Activated T-cell treated with anti-CD3 and anti-CD28 coated beads, Interleukin-2, amount 50 U/mL, for 24 hours (primary cell): ENCODE data around the gene AGBL2.
"Not testable (repeated sequence)": the region's sequence is repeated elsewhere in the genome, so short reads cannot be mapped to it uniquely, and the experiment has no call there.

Experiments
- DNase-seq: peaks from one replicate; pipeline ENCODE4 v3.0.0-alpha.2; 2020
- H3K27ac Mint-ChIP-seq: 2 replicates; pipeline ENCODE4 v1.8.0; 2020; ENCODE audit warnings: mild to moderate bottlenecking, mixed read lengths
- H3K27me3 Mint-ChIP-seq: 2 replicates; pipeline ENCODE4 v1.8.0; 2020; ENCODE audit warnings: mixed read lengths
- H3K36me3 Mint-ChIP-seq: 2 replicates; pipeline ENCODE4 v1.8.0; 2020; ENCODE audit warnings: low read depth, mixed read lengths
- H3K4me1 Mint-ChIP-seq: 2 replicates; pipeline ENCODE4 v1.8.0; 2020; ENCODE audit warnings: low read depth, mixed read lengths
- H3K4me3 Mint-ChIP-seq: 2 replicates; pipeline ENCODE4 v1.8.0; 2020; ENCODE audit warnings: mild to moderate bottlenecking, moderate library complexity, mixed read lengths
- H3K9me3 Mint-ChIP-seq: 2 replicates; pipeline ENCODE4 v1.8.0; 2020; ENCODE audit warnings: mixed read lengths

AGBL2 gene

GRCh38 chr11:47714554-47715081 lies 551 bp downstream of the AGBL2 start:
- H3K4me1 Mint-ChIP-seq = peaks cover 30% of the 10 kb centered on the region
- H3K9me3 Mint-ChIP-seq = no peaks in the 10 kb centered on the region
- H3K36me3 Mint-ChIP-seq = peaks cover 46% of the 10 kb centered on the region
- peak; percentile 51 for DNase-seq
- H3K27me3 Mint-ChIP-seq = no peaks in the 10 kb centered on the region
- H3K4me3 Mint-ChIP-seq = peak overlapping the region; percentile 89
- H3K27ac Mint-ChIP-seq = peak overlapping the region; percentile 98

- no peaks in the 10 kb centered on the region for H3K27me3 Mint-ChIP-seq
- peaks cover 27% of the 10 kb centered on the region for H3K36me3 Mint-ChIP-seq
- no peaks in the 10 kb centered on the region for H3K9me3 Mint-ChIP-seq
- no peak overlapping the region for H3K27ac Mint-ChIP-seq
- H3K4me1 Mint-ChIP-seq = peaks cover 30% of the 10 kb centered on the region
- no peak overlapping the region for H3K4me3 Mint-ChIP-seq
- no peak for DNase-seq
Observed at GRCh38 chr11:47711816-47712215, 3.4 kb downstream of the AGBL2 start.

GRCh38 chr11:47711225-47711624 lies 3.9 kb downstream of the AGBL2 start:
- H3K27me3 Mint-ChIP-seq = no peaks in the 10 kb centered on the region
- H3K27ac Mint-ChIP-seq = peak overlapping the region; percentile 14
- H3K36me3 Mint-ChIP-seq = peaks cover 21% of the 10 kb centered on the region
- no peak overlapping the region for H3K4me3 Mint-ChIP-seq
- H3K9me3 Mint-ChIP-seq = no peaks in the 10 kb centered on the region
- H3K4me1 Mint-ChIP-seq = peaks cover 30% of the 10 kb centered on the region
- DNase-seq = no peak

DNA sequence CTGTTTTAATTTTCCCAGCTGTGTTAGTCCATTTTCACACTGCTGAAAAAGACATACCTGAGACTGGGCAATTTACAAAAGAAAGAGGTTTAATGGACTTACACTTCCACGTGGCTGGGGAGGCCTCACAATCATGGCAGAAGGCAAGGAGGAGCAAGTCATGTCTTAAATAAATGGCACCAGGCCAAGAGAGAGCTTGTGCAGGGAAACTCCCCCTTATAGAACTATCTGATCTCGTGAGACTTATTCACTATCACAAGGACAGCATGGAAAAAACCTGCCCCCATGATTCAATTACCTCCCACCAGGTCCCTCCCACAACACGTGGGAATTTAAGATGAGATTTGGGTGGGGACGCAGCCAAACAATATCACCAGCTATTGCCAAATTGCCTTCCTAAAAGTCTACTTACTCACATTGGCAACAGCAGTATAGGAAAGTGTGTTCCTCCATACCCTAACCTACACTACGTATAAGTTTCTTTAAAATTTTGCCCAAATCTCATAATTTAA lies 7.8 kb downstream of the AGBL2 start:
- not testable (repeated sequence) for H3K36me3 Mint-ChIP-seq, DNase-seq, H3K9me3 Mint-ChIP-seq

DNA sequence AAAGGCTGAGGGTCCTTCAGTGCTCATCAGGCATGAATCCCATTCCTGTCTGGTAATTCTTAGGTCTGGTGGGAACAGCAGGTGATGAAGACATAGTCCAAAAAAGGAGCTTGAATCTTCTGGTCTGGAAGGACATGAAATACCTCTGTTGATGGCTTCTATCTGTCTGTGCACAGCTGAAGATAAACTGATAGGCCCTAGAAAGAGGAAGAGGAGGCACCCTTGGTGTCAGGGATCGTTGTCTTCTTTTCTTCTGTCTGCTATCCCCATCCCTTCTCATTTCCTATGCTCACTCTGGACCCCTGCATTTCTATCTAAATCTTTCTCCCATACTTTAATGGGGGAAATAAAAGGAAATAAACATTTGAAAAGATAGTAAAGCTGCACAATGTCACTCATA lies 9.4 kb downstream of the AGBL2 start:
- no peak overlapping the region for H3K27ac Mint-ChIP-seq
- no peak for DNase-seq
- H3K27me3 Mint-ChIP-seq = no peaks in the 10 kb centered on the region
- H3K4me3 Mint-ChIP-seq = no peak overlapping the region
- H3K4me1 Mint-ChIP-seq = peaks cover 8% of the 10 kb centered on the region
- H3K9me3 Mint-ChIP-seq = no peaks in the 10 kb centered on the region
- H3K36me3 Mint-ChIP-seq = peaks cover 8% of the 10 kb centered on the region

More for the DNA sequence above, 7.8 kb downstream of the AGBL2 start:
- not testable (repeated sequence) for H3K4me1 Mint-ChIP-seq, H3K27me3 Mint-ChIP-seq, H3K27ac Mint-ChIP-seq, H3K4me3 Mint-ChIP-seq

DNA sequence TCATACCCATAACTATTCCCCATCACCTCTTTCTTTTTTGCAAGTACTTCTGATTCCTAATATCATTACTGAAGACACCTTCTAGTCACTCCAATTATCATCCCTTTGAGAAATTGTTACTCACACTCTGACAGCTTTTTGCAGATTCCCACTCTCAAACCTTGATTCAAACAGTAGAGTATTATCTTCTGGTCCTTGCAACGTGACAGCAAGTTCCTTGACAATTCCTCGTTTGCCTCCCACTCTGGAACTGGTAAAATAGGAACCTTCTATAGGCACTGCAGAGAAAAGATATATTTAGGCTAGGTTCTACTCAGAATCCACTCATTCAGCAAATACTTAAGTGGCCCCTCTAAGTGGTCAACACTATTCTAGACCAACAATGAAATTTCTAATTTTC lies 23.2 kb downstream of the AGBL2 start:
- no peak for DNase-seq
- Mint-ChIP-seq H3K4me3 (no peak overlapping the region), H3K27me3 (no peaks in the 10 kb centered on the region), H3K27ac (no peak overlapping the region), H3K36me3 (no peaks in the 10 kb centered on the region), H3K9me3 (no peaks in the 10 kb centered on the region), H3K4me1 (peaks cover 4% of the 10 kb centered on the region)

DNA sequence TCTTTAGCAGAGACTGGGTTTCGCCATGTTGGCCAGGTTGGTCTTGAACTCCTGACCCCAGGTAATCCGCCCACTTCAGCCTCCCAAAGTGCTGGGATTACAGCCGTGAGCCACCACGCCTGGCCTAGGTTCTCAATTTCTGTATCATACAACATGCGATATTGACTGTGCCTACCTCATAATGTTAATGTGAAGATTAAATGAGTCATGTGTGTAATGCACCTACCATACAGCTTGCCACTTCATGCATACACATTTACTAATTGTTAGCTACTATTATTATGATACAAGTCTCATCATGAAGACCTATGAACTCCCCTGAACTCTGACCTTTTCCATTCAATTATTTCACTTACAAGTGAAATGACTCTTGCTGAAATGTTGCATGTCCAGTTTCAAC lies 25.7 kb downstream of the AGBL2 start:
- Mint-ChIP-seq H3K9me3 (no peaks in the 10 kb centered on the region), H3K4me3 (no peak overlapping the region), H3K36me3 (no peaks in the 10 kb centered on the region), H3K4me1 (peaks cover 4% of the 10 kb centered on the region), H3K27ac (no peak overlapping the region), H3K27me3 (no peaks in the 10 kb centered on the region)
- DNase-seq = no peak

DNA sequence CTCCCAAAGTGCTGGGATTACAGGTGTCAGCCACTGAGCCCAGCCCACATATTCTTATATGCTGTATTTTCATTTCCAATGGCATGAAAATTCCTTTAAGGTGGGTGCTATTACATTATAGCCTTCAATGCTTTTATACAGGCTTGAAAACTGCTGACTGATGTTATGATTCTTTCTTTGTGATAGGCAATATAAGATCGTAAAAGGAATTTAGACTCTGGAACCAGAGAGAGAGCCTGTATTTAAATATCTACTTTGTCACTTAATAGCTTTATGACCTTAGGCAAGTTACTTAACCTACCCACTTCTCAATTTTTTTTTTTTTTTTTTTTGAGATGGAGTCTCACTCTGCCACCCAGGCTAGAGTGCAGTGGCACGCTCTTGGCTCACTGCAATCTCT lies 26.2 kb downstream of the AGBL2 start:
- Mint-ChIP-seq H3K4me1 (peaks cover 4% of the 10 kb centered on the region), H3K36me3 (no peaks in the 10 kb centered on the region)

DNA sequence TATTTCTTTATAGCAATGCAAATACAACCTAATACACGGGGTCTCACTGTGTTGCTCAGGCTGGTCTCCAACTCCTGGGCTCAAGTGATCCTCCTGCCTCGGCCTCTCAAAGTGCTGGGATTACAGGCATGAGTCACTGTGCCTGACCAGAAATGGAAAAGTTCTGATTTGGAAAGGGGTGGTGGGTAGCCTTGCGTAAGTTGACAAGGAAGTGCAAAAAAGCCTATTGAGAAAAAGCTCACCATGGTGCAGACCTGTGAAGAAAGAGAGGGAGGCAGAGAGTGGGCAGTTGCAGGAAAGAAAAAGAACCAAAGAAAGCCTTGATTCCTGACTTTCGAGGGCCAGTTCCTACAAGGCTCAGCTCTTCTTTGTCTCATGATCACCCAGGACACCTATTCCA lies 27.1 kb downstream of the AGBL2 start:
- H3K4me3 Mint-ChIP-seq = no peak overlapping the region
- H3K27me3 Mint-ChIP-seq = no peaks in the 10 kb centered on the region
- no peaks in the 10 kb centered on the region for H3K9me3 Mint-ChIP-seq
- no peak overlapping the region for H3K27ac Mint-ChIP-seq
- no peaks in the 10 kb centered on the region for H3K36me3 Mint-ChIP-seq
- peaks cover 4% of the 10 kb centered on the region for H3K4me1 Mint-ChIP-seq
- no peak for DNase-seq

More for the DNA sequence above, 26.2 kb downstream of the AGBL2 start:
- no peak overlapping the region for H3K4me3 Mint-ChIP-seq
- H3K27me3 Mint-ChIP-seq = no peaks in the 10 kb centered on the region
- no peak for DNase-seq
- no peaks in the 10 kb centered on the region for H3K9me3 Mint-ChIP-seq
- H3K27ac Mint-ChIP-seq = no peak overlapping the region

DNA sequence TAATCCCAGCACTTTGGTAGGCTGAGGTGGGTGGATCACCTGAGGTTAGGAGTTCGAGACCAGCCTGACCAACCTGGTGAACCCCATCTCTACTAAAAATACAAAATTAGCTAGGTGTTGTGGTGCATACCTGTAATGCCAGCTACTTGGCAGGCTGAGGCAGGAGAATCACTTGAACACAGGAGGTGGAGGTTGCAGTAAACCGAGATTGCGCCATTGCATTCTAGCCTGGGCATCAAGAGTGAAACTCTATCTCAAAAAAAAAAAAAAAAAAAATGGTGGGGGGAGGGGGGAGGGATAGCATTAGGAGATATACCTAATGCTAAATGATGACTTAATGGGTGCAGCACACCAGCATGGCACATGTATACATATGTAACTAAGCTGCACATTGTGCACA lies 28.5 kb downstream of the AGBL2 start:
- DNase-seq, H3K9me3 Mint-ChIP-seq, H3K27ac Mint-ChIP-seq, H3K36me3 Mint-ChIP-seq, H3K4me3 Mint-ChIP-seq, H3K27me3 Mint-ChIP-seq, H3K4me1 Mint-ChIP-seq: not testable (repeated sequence)

- H3K36me3 Mint-ChIP-seq = no peaks in the 10 kb centered on the region
- DNase-seq = no peak
- H3K9me3 Mint-ChIP-seq = no peaks in the 10 kb centered on the region
- no peak overlapping the region for H3K4me3 Mint-ChIP-seq
- no peaks in the 10 kb centered on the region for H3K27me3 Mint-ChIP-seq
- no peaks in the 10 kb centered on the region for H3K4me1 Mint-ChIP-seq
- no peak overlapping the region for H3K27ac Mint-ChIP-seq
Observed at GRCh38 chr11:47686151-47686550, 29.0 kb downstream of the AGBL2 start.

GRCh38 chr11:47675851-47676250 lies 39.3 kb downstream of the AGBL2 start:
- Mint-ChIP-seq H3K4me3 (no peak overlapping the region), H3K36me3 (no peaks in the 10 kb centered on the region), H3K4me1 (no peaks in the 10 kb centered on the region), H3K9me3 (no peaks in the 10 kb centered on the region), H3K27me3 (no peaks in the 10 kb centered on the region), H3K27ac (no peak overlapping the region)
- no peak for DNase-seq

GRCh38 chr11:47672283-47672730 lies 42.9 kb downstream of the AGBL2 start:
- Mint-ChIP-seq H3K27me3 (no peaks in the 10 kb centered on the region), H3K27ac (no peak overlapping the region), H3K4me1 (peaks cover 4% of the 10 kb centered on the region), H3K9me3 (no peaks in the 10 kb centered on the region), H3K36me3 (no peaks in the 10 kb centered on the region), H3K4me3 (no peak overlapping the region)
- no peak for DNase-seq

DNA sequence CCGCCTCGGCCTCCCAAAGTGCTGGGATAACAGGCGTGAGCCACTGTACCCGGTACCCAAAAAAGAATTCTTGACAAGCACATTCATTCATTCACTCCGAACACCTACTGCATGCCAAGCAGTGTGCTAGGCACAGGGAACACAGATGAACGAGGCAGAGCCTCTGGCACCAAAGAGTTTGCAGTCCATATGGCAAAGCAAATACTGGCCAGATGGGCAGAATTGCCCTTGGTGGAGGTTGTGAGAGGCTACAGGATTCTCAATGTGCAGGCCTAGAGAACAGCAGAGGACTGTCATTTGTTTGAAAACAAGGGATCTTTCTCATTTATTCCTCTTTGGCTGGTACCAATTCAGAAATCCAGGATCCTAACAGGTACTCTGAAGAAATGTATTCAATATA lies 45.3 kb downstream of the AGBL2 start:
- Mint-ChIP-seq H3K4me3 (no peak overlapping the region), H3K27ac (no peak overlapping the region), H3K36me3 (no peaks in the 10 kb centered on the region), H3K9me3 (no peaks in the 10 kb centered on the region), H3K27me3 (no peaks in the 10 kb centered on the region), H3K4me1 (peaks cover 10% of the 10 kb centered on the region)
- DNase-seq = no peak

DNA sequence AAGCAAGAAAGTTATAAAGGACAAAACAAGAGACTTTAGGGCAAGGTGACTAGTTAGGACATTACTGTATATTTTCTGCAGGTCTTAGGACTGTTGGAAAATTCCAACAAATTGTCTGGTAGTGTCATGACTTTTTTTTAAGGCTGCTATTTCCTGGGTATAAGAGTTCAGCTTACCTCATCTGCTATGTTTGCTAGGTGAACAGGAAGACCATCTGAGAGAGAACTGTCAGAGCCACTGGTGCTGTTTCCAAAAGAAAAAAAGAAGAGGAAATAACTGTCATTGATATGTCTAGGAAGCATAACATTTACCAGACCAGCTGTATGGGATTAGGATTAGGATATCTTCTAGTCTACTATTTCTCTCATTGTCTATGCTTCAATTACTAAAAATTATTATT lies 46.5 kb downstream of the AGBL2 start:
- Mint-ChIP-seq H3K27ac (no peak overlapping the region), H3K4me3 (no peak overlapping the region), H3K27me3 (no peaks in the 10 kb centered on the region), H3K9me3 (no peaks in the 10 kb centered on the region), H3K36me3 (no peaks in the 10 kb centered on the region), H3K4me1 (peaks cover 20% of the 10 kb centered on the region)
- no peak for DNase-seq

GRCh38 chr11:47667555-47667954 lies 47.6 kb downstream of the AGBL2 start:
- H3K4me3 Mint-ChIP-seq = no peak overlapping the region
- H3K36me3 Mint-ChIP-seq = no peaks in the 10 kb centered on the region
- no peaks in the 10 kb centered on the region for H3K9me3 Mint-ChIP-seq
- H3K27ac Mint-ChIP-seq = no peak overlapping the region
- H3K4me1 Mint-ChIP-seq = peaks cover 28% of the 10 kb centered on the region
- H3K27me3 Mint-ChIP-seq = no peaks in the 10 kb centered on the region
- DNase-seq = no peak
